HepG2 (cell line): ENCODE results near the gene PCDHGA7. TPM values are rescaled to one million over a fixed set of nuclear protein-coding genes. Genes with fewer than 3 reads are reported as not detected.

Source experiments
- ATAC-seq: fragments of 200-7000 bp; cut with Tn5 transposase; 3 replicates; pipeline ENCODE4 v1.9.1; 2020; ENCODE audit warnings: mild to moderate bottlenecking, moderate library complexity
- BruUV-seq: library from RNA; stranded (reverse); fragments of 400-500 nt; replicated peaks from 2 replicates; lab custom pipeline; 2021; lab: Mats Ljungman, UMichigan
- CTCF ChIA-PET: fragments of 300-600 bp; formaldehyde crosslinking; extraction: SDS; loops from one replicate; lab custom pipeline; 2021; ENCODE audit warnings: low total read pairs, inconsistent platforms, low intra/inter-chr PET ratio; lab: Yijun Ruan, JAX
- POLR2A ChIA-PET: fragments of 350-600 bp; sonication (Branson Sonifier 250); formaldehyde crosslinking; loops from one replicate; lab custom pipeline; 2020; ENCODE audit warnings: antibody characterized with exemption, inconsistent platforms; lab: Yijun Ruan, JAX
- DNase-seq: peaks from one replicate; pipeline ENCODE4 v3.0.0-alpha.2; 2015; ENCODE audit warnings: low spot score
- FAIRE-seq: peaks from 3 replicates; lab custom pipeline; 2011; peaks lifted over from hg19 to GRCh38; lab: Jason Lieb, UNC
- H2AFZ ChIP-seq: one replicate; pipeline ENCODE4 v1.6.1; 2011; ENCODE audit warnings: low read length, inconsistent platforms
- H3K27ac ChIP-seq: fragments of 300-600 bp; 3 replicates; pipeline ENCODE4 v1.8.0; 2011; ENCODE audit warnings: mixed run types, mild to moderate bottlenecking, mixed read lengths, low read length, inconsistent platforms; ENCODE audit not compliant: insufficient read depth; ENCODE audit errors: extremely low read length
- H3K27me3 ChIP-seq, 2 experiments: fragments of 200-600 bp in 1 of 2; 2 replicates in 1 of 2; 3 replicates in 1 of 2; pipeline versions ENCODE4 v1.6.0 to v1.8.0; 2011; ENCODE audit warnings: low read length in 2 of 2, mild to moderate bottlenecking in 2 of 2, moderate library complexity in 2 of 2, inconsistent platforms in 1 of 2; ENCODE audit not compliant: insufficient read depth in 2 of 2, control insufficient read depth in 1 of 2
- H3K36me3 ChIP-seq, 2 experiments: fragments of 200-600 bp in 1 of 2; replicated peaks in 1 of 2; 2 replicates in 1 of 2; 3 replicates in 1 of 2; pipeline versions ENCODE4 v1.5.1 to v1.8.0; 2011; ENCODE audit warnings: low read length in 2 of 2, inconsistent platforms in 1 of 2; ENCODE audit not compliant: insufficient read depth in 2 of 2, control insufficient read depth in 1 of 2
- H3K4me1 ChIP-seq: 2 replicates; pipeline ENCODE4 v1.5.1; 2012; ENCODE audit warnings: low read length, inconsistent platforms; ENCODE audit not compliant: insufficient read depth
- H3K4me2 ChIP-seq: 2 replicates; pipeline ENCODE4 v1.6.0; 2011; ENCODE audit warnings: low read depth, low read length, inconsistent platforms
- H3K4me3 ChIP-seq, 3 experiments: fragments of 200-600 bp in 1 of 3; sonication (generic), shearing (Covaris generic) in 1 of 3; replicated peaks in 1 of 3; 2 replicates each; pipeline ENCODE4 v1.5.1; 2011 to 2016; ENCODE audit warnings: low read length in 3 of 3, inconsistent platforms in 2 of 3, low read depth in 2 of 3, mild to moderate bottlenecking in 2 of 3, control low read depth in 1 of 3, mixed read lengths in 1 of 3; ENCODE audit not compliant: insufficient read depth in 1 of 3
- H3K79me2 ChIP-seq: one replicate; pipeline ENCODE4 v1.6.1; 2011; ENCODE audit warnings: low read length, inconsistent platforms; ENCODE audit not compliant: insufficient read depth
- H3K9ac ChIP-seq: 2 replicates; pipeline ENCODE4 v1.6.0; 2011; ENCODE audit warnings: mild to moderate bottlenecking, low read depth, low read length, inconsistent platforms; ENCODE audit not compliant: insufficient read depth
- H3K9me3 ChIP-seq: 2 replicates; pipeline ENCODE4 v1.5.1; 2012; ENCODE audit warnings: mild to moderate bottlenecking, low read length
- H4K20me1 ChIP-seq: 2 replicates; pipeline ENCODE4 v1.6.0; 2011; ENCODE audit warnings: inconsistent platforms, mild to moderate bottlenecking, low read length, moderate library complexity; ENCODE audit not compliant: insufficient read depth
- ATF1 ChIP-seq: IDR thresholded peaks from 2 replicates; pipeline ENCODE4 v1.6.1; 2016; ENCODE audit warnings: mild to moderate bottlenecking, control low read depth
- HNF4G ChIP-seq, 2 experiments: sonication (generic) in 1 of 2; formaldehyde crosslinking in 1 of 2; IDR thresholded peaks; 2 replicates each; pipeline versions ENCODE4 v1.4.0 to v1.6.1; 2011 to 2020; ENCODE audit warnings: borderline replicate concordance in 2 of 2, low read depth in 2 of 2, mild to moderate bottlenecking in 2 of 2, low read length in 1 of 2, missing genetic modification reagents in 1 of 2, moderate library complexity in 1 of 2
- MAZ ChIP-seq, 2 experiments: sonication (generic) in 1 of 2; formaldehyde crosslinking in 1 of 2; IDR thresholded peaks; 2 replicates each; pipeline versions ENCODE4 v1.5.0 to v1.6.1; 2012 to 2020; ENCODE audit warnings: low read depth in 2 of 2, mild to moderate bottlenecking in 2 of 2, borderline replicate concordance in 1 of 2, improper control_type of control experiment in 1 of 2, low read length in 1 of 2, missing genetic modification reagents in 1 of 2, moderate library complexity in 1 of 2
- PAF1 ChIP-seq: IDR thresholded peaks from 2 replicates; pipeline ENCODE4 v1.6.1; 2016; ENCODE audit warnings: missing genetic modification reagents, missing compliant biosample characterization
- SMC3 ChIP-seq: IDR thresholded peaks from 2 replicates; pipeline ENCODE4 v1.6.1; 2011; ENCODE audit warnings: low read length, improper control_type of control experiment
- STAG1 ChIP-seq: sonication (generic); formaldehyde crosslinking; IDR thresholded peaks from 2 replicates; pipeline ENCODE4 v1.4.0; 2020; ENCODE audit warnings: missing genetic modification reagents
- ZNF720 ChIP-seq: sonication (generic); formaldehyde crosslinking; IDR thresholded peaks from 2 replicates; pipeline ENCODE4 v1.4.0; 2020; ENCODE audit warnings: missing genetic modification reagents
- ZNF781 ChIP-seq: sonication (generic); formaldehyde crosslinking; IDR thresholded peaks from 2 replicates; pipeline ENCODE4 v1.5.1; 2020; ENCODE audit warnings: borderline replicate concordance, mild to moderate bottlenecking, missing genetic modification reagents; ENCODE audit errors: not compliant biosample characterization
- ZSCAN29 ChIP-seq: sonication (generic); formaldehyde crosslinking; conservative IDR thresholded peaks from 2 replicates; pipeline ENCODE4 v1.4.0; 2020; ENCODE audit warnings: mild to moderate bottlenecking, missing genetic modification reagents
- WGBS: methylation state at CpG from one replicate; pipeline ENCODE4 v1.1.6; 2017; ENCODE audit warnings: low lambda C conversion rate; 5-methylcytosine and 5-hydroxymethylcytosine counted together
- in situ Hi-C: cut with HindIII; loops from 2 replicates; pipeline ENCODE4 v1.10.0; 2017; ENCODE audit warnings: low pct_unique_long_range_greater_than_20kb; ENCODE audit not compliant: extremely low pct_ligation_motif_present
- intact Hi-C: fragments of 100-400 bp; cut with micrococcal nuclease; formaldehyde crosslinking; loops from one replicate; pipeline ENCODE4 v1.10.0; 2022; ENCODE audit not compliant: unreplicated experiment
- polyA plus RNA-seq, 8 experiments: library from polyadenylated mRNA; depleted of rRNA in 3 of 8; stranded (reverse) in 7 of 8; unstranded in 1 of 8; fragments of >200 nt; fragmentation: Illumina TruSeq in 4 of 8; extraction: Trizol in 4 of 8; gene quantifications; 2 replicates each; pipeline versions ENCODE4 v1.2.1 to v1.2.3, GENCODE V29; 2011 to 2016; ENCODE audit warnings: low read depth in 4 of 8, missing spikeins in 1 of 8, mixed read lengths in 1 of 8; ENCODE audit not compliant: insufficient read depth in 1 of 8
- total RNA-seq, 5 experiments: library from RNA; depleted of rRNA; stranded (reverse); fragments of >200 nt; fragmentation: Illumina TruSeq; extraction: Trizol; gene quantifications; 2 replicates each; pipeline ENCODE4 v1.2.3, GENCODE V29; 2016; ENCODE audit warnings: low read depth in 1 of 5
- TF ChIP-seq, protein P1 (sequence below): sonication (generic); formaldehyde crosslinking; IDR thresholded peaks from 2 replicates; pipeline ENCODE4 v1.4.0; 2020; ENCODE audit warnings: missing genetic modification reagents, mild to moderate bottlenecking, borderline replicate concordance
- TF ChIP-seq, protein P2 (sequence below): sonication (generic); formaldehyde crosslinking; IDR thresholded peaks from 2 replicates; pipeline ENCODE4 v1.4.0; 2020; ENCODE audit warnings: low read depth, mild to moderate bottlenecking, missing genetic modification reagents
- TF ChIP-seq, protein P3 (sequence below): sonication (generic); formaldehyde crosslinking; IDR thresholded peaks from 2 replicates; pipeline ENCODE4 v1.5.0; 2020; ENCODE audit warnings: mild to moderate bottlenecking, missing genetic modification reagents, moderate library complexity

PCDHGA7 gene
- total and polyA plus RNA-seq, 2 of the 13 experiments (the other 11 are each of a cell fraction or from before 2014, with no cell fraction given): 0.11 to 0.31 TPM

DNA sequence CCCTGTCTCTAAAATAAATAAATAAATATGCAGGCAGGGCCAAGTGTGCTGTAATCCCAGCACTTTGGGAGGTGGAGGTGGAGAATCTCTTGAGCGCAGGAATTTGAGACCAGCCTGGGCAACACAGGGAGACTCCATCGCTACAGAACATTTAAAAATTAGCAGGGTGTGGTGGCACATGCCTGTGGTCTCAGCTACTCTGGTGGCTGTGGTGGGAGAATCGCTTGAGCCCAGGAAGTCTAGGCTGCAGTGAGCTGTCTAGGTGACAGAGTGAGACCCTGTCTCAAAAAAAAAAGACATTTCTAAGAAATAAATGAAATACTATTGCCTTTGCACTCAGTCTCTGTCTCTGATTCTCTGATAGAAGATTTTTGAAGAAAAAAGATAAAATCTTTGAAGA, 29.0 kb downstream of the PCDHGA7 start (continued):
- TF ChIP-seq HNF4G (IDR thresholded peaks at IDR 0.05; ENCODE audit: borderline replicate concordance, low read depth, low read length) (no peak), HNF4G (CRISPR knock-in tag; IDR thresholded peaks at IDR 0.05; ENCODE audit: borderline replicate concordance, low read depth) (no peak), PAF1 (CRISPR knock-in tag) (no peak), ZNF781 (no peak), ATF1 (CRISPR knock-in tag) (no peak)
- TF ChIP-seq, protein P1, sequence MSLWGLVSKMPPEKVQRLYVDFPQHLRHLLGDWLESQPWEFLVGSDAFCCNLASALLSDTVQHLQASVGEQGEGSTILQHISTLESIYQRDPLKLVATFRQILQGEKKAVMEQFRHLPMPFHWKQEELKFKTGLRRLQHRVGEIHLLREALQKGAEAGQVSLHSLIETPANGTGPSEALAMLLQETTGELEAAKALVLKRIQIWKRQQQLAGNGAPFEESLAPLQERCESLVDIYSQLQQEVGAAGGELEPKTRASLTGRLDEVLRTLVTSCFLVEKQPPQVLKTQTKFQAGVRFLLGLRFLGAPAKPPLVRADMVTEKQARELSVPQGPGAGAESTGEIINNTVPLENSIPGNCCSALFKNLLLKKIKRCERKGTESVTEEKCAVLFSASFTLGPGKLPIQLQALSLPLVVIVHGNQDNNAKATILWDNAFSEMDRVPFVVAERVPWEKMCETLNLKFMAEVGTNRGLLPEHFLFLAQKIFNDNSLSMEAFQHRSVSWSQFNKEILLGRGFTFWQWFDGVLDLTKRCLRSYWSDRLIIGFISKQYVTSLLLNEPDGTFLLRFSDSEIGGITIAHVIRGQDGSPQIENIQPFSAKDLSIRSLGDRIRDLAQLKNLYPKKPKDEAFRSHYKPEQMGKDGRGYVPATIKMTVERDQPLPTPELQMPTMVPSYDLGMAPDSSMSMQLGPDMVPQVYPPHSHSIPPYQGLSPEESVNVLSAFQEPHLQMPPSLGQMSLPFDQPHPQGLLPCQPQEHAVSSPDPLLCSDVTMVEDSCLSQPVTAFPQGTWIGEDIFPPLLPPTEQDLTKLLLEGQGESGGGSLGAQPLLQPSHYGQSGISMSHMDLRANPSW (CRISPR knock-in tag): no peak
- TF ChIP-seq, protein P2, sequence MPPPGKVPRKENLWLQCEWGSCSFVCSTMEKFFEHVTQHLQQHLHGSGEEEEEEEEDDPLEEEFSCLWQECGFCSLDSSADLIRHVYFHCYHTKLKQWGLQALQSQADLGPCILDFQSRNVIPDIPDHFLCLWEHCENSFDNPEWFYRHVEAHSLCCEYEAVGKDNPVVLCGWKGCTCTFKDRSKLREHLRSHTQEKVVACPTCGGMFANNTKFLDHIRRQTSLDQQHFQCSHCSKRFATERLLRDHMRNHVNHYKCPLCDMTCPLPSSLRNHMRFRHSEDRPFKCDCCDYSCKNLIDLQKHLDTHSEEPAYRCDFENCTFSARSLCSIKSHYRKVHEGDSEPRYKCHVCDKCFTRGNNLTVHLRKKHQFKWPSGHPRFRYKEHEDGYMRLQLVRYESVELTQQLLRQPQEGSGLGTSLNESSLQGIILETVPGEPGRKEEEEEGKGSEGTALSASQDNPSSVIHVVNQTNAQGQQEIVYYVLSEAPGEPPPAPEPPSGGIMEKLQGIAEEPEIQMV (CRISPR knock-in tag): no peak

DNA sequence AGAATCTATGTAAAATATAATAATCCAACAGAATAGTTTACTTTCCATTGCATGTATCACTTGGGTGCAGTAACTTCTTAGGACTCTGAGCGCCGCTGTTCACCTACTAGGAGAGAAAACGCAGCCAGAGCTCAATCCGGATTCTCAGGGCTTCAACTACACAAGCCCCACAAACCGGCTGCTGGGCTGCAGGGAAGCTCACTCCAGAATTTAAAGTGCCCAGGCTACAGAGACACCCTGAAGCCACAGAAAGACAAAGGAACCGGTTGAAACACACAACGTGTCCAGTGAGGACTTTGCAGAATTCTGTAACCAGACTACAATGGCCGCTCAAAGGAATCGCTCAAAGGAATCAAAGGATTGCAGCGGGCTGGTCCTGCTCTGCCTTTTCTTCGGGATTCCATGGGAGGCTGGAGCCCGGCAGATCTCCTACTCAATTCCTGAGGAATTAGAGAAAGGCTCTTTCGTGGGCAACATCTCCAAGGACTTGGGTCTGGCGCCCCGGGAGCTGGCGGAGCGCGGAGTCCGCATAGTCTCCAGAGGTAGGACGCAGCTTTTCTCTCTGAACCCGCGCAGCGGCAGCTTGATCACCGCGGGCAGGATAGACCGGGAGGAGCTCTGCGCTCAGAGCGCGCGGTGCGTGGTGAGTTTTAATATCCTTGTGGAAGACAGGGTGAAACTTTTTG, 30.5 kb downstream of the PCDHGA7 start, which contains the start of gene PCDHGA10:
Gene PCDHGA10 (plus strand): TSS at position 134 of the 686 bp plus-strand sequence. CDS start 189 bp downstream, at position 323.
- BruUV-seq: no TSS peak
- no peak for FAIRE-seq

More for the DNA sequence above, 30.5 kb downstream of the PCDHGA7 start, which contains the start of gene PCDHGA10:
- H3K36me3 ChIP-seq: no peaks in the 10 kb centered on the region
- in situ Hi-C loops (no loop called here), intact Hi-C loops (no loop called here)
- DNase-seq (peak; percentile 15), ATAC-seq (peak; percentile 75)
- H3K27ac ChIP-seq: no peak within 1 kb of the TSS
- no peak within 1 kb of the TSS; the same call in 1 of the 2 replicates for H3K4me2 ChIP-seq
- H3K9ac ChIP-seq: no peak within 1 kb of the TSS
- no peaks in the 10 kb centered on the region for H3K79me2 ChIP-seq
- H3K9me3 ChIP-seq: no peaks in the 10 kb centered on the region; the same call in 1 of the 2 replicates
- no peak within 1 kb of the TSS for H2AFZ ChIP-seq
- H3K4me3 ChIP-seq: no peak within 1 kb of the TSS
- H3K4me1 ChIP-seq: no peaks in the 10 kb centered on the region
- H4K20me1 ChIP-seq: no peaks in the 10 kb centered on the region
- ChIA-PET POLR2A (no interaction called here), CTCF (interaction anchor here (0.8 to 1.4 kb wide), 3 partner anchors 112 to 145 kb away, joined by 4 to 5 read pairs (median 4); no protein-coding TSS in a partner anchor)
- TF ChIP-seq ZSCAN29 (CRISPR knock-in tag) (0 out of 2 replicates have a peak, but pooled peaks have one; percentile 39), ZNF720 (no peak), STAG1 (peak; percentile 55), SMC3 (peak; percentile 19; the same call in 1 of the 2 replicates), MAZ (IDR thresholded peaks at IDR 0.05; ENCODE audit: borderline replicate concordance, low read depth, low read length) (no peak), MAZ (CRISPR knock-in tag; IDR thresholded peaks at IDR 0.05; ENCODE audit: low read depth) (no peak)
- TF ChIP-seq, protein P3, sequence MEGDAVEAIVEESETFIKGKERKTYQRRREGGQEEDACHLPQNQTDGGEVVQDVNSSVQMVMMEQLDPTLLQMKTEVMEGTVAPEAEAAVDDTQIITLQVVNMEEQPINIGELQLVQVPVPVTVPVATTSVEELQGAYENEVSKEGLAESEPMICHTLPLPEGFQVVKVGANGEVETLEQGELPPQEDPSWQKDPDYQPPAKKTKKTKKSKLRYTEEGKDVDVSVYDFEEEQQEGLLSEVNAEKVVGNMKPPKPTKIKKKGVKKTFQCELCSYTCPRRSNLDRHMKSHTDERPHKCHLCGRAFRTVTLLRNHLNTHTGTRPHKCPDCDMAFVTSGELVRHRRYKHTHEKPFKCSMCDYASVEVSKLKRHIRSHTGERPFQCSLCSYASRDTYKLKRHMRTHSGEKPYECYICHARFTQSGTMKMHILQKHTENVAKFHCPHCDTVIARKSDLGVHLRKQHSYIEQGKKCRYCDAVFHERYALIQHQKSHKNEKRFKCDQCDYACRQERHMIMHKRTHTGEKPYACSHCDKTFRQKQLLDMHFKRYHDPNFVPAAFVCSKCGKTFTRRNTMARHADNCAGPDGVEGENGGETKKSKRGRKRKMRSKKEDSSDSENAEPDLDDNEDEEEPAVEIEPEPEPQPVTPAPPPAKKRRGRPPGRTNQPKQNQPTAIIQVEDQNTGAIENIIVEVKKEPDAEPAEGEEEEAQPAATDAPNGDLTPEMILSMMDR: peak; percentile 59
- 77% methylated on average over 30 of the region's 31 CpGs for WGBS
- H3K27me3 ChIP-seq: no peaks in the 10 kb centered on the region
